Measurements from ENCODE around the gene FARP1. TPM values are rescaled to one million over a fixed set of nuclear protein-coding genes. Genes with fewer than 3 reads are reported as not detected.

The FARP1 gene
- polyA plus RNA-seq, 2 of the 4 experiments (the other 2 are of a cell fraction) = 9.4 to 13.0 TPM

DNA sequence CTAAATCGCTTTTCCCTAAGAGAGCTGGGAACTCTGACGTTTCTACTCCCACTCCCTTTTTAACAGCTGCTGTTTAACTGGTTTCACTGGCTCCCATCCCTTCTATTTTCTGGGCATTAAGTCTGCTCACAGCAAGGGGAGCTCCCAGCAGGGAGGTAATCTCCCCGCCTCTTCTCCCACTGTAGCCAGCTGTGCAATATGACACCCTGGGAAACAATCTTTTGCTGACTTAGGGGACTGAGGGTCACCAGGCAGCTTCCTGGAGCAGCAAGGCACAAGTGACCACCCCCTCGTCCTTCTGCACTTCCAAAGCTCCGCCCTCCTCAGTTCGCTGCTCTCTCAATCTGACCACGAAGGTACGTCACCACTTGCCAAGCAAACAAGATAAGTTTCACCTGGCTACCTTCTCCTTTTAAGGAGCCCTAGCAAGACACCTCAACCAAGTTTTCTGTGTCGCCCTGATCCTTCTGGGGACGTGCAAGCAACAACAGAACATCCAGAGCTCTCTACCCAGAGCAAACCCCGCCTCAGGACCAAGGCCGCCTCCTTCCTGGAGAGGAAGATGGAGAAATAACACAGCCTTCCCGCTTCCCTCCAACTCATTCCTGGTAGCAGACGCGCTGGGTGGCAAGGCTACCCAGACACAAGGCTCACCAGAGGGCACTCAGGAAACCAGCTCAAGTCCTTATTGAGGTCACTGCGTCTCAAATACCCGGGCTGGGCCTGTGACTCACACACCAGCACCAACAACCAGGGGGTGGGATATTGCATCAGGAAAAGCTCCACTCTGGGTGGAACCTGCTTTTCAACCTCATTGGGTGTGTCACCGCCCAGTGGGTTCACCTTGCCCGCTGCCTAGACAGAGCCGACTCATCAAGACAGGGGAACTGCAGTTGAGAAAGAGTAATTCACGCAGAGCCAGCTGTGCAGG lies 341.7 kb downstream of the FARP1 start:
- no peak for FAIRE-seq
- CTCF ChIA-PET = interaction anchor here (0.7 to 6.0 kb wide), 9 partner anchors 13 to 359 kb away, joined by 3 to 42 read pairs (median 5); no protein-coding TSS in a partner anchor
- peak overlapping the region; percentile 93 to 98 for H3K27ac ChIP-seq

More for the DNA sequence above, 341.7 kb downstream of the FARP1 start:
- DNase-seq (ENCODE audit: low read depth in 1 of 2, low spot score in 1 of 2) (peak; percentile 91 to 96), ATAC-seq (peak; percentile 93 to 98)
- peak overlapping the region; percentile 75 for H3K4me2 ChIP-seq
- 4% methylated on average over 12 of the region's 21 CpGs for WGBS (ENCODE audit: missing lambda C conversion rate)
- H3K9me3 ChIP-seq = no peaks in the 10 kb centered on the region
- POLR2A ChIA-PET = interaction anchor here (1.1 to 2.3 kb wide), 6 partner anchors 23 to 169 kb away, joined by 3 to 15 read pairs (median 7); partner anchors contain the start of gene STK24
- peak; percentile 69 for TF ChIP-seq FOSL2 (IDR thresholded peaks at IDR 0.05)
- TF ChIP-seq FOSL2 (CRISPR knock-in tag; IDR thresholded peaks at IDR 0.05) = peak; percentile 91
- TF ChIP-seq ATOH8 (CRISPR knock-in tag; IDR thresholded peaks at IDR 0.05; ENCODE audit: low read depth) = no peak
- TF ChIP-seq RFX5 (IDR thresholded peaks at IDR 0.05) = 0 out of 2 replicates have a peak, but pooled peaks have one; percentile 7
- no peak for TF ChIP-seq SREBF2 (IDR thresholded peaks at IDR 0.05)
- no peak for TF ChIP-seq NFE2L2 (conservative IDR thresholded peaks at IDR 0.05; ENCODE audit: low read length)
- TF ChIP-seq CEBPB (IDR thresholded peaks at IDR 0.05) = peak; percentile 69 to 84
- no peak for TF ChIP-seq NR3C1 (IDR thresholded peaks at IDR 0.05)
- TF ChIP-seq HEYL (CRISPR knock-in tag; IDR thresholded peaks at IDR 0.05) = no peak
- TF ChIP-seq PBX3 (IDR thresholded peaks at IDR 0.05) = no peak
- TF ChIP-seq TP53 (CRISPR knock-in tag; IDR thresholded peaks at IDR 0.05) = no peak
- peak; percentile 26 to 45 for TF ChIP-seq RAD21 (conservative IDR thresholded peaks at IDR 0.05 in 1 of 2, IDR thresholded peaks at IDR 0.05 in 1 of 2)
- peak; percentile 70 for TF ChIP-seq JUNB (IDR thresholded peaks at IDR 0.05)
- TF ChIP-seq GATA3 (IDR thresholded peaks at IDR 0.05; ENCODE audit: borderline replicate concordance) = peak; percentile 48; the same call in 1 of the 2 replicates
- TF ChIP-seq, protein P1, sequence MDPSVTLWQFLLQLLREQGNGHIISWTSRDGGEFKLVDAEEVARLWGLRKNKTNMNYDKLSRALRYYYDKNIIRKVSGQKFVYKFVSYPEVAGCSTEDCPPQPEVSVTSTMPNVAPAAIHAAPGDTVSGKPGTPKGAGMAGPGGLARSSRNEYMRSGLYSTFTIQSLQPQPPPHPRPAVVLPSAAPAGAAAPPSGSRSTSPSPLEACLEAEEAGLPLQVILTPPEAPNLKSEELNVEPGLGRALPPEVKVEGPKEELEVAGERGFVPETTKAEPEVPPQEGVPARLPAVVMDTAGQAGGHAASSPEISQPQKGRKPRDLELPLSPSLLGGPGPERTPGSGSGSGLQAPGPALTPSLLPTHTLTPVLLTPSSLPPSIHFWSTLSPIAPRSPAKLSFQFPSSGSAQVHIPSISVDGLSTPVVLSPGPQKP (IDR thresholded peaks at IDR 0.05; ENCODE audit: low read depth, low read length) = no peak
- peak; percentile 35 to 72; a peak in 3 of 5 replicates for TF ChIP-seq JUN (IDR thresholded peaks at IDR 0.05)
- TF ChIP-seq RARB (CRISPR knock-in tag; IDR thresholded peaks at IDR 0.05) = no peak
- TF ChIP-seq HOXB13 (CRISPR knock-in tag; IDR thresholded peaks at IDR 0.05; ENCODE audit: low read depth) = no peak
- no peak for TF ChIP-seq HOXA7 (CRISPR knock-in tag; IDR thresholded peaks at IDR 0.05)
- peak; percentile 69 to 87; a peak in 3 of 5 replicates for TF ChIP-seq EP300 (IDR thresholded peaks at IDR 0.05)
- no peak for TF ChIP-seq REST (IDR thresholded peaks at IDR 0.05)
- TF ChIP-seq MAFK (IDR thresholded peaks at IDR 0.05; ENCODE audit: partially characterized antibody) = peak; percentile 83
- peaks cover 71% of the 10 kb centered on the region for H3K4me1 ChIP-seq
- H3K4me3 ChIP-seq = peak overlapping the region; percentile 26; the same call in 2 of the 3 replicates

Measured in A549 (cell line).